ENCODE results near the gene PNKD.

The PNKD gene

GRCh38 chr2:218315397-218315796, 45.1 kb downstream of the PNKD start:
- no peak for DNase-seq (ENCODE audit: low read depth)

GRCh38 chr2:218317303-218317630, 46.9 kb downstream of the PNKD start:
- DNase-seq (ENCODE audit: low read depth) = no peak

GRCh38 chr2:218317835-218318234, 47.5 kb downstream of the PNKD start:
- no peak for DNase-seq (ENCODE audit: low read depth)

GRCh38 chr2:218318241-218318640, 47.9 kb downstream of the PNKD start:
- no peak for DNase-seq (ENCODE audit: low read depth)

GRCh38 chr2:218319813-218320365, 49.6 kb downstream of the PNKD start:
- no peak for DNase-seq (ENCODE audit: low read depth)

- DNase-seq (ENCODE audit: low read depth) = no peak
These were observed 50.5 kb downstream of the PNKD start for GRCh38 chr2:218320704-218321336.

- peak; percentile 8 for DNase-seq (ENCODE audit: low read depth)
These were observed 52.6 kb downstream of the PNKD start for GRCh38 chr2:218322768-218323525.

GRCh38 chr2:218323526-218324472, 53.5 kb downstream of the PNKD start:
- DNase-seq (ENCODE audit: low read depth) = peak; percentile 10

- DNase-seq (ENCODE audit: low read depth) = no peak
These were observed 55.3 kb downstream of the PNKD start for GRCh38 chr2:218325566-218326160.

GRCh38 chr2:218326315-218326714, 56.0 kb downstream of the PNKD start:
- no peak for DNase-seq (ENCODE audit: low read depth)

GRCh38 chr2:218327451-218328210, 57.3 kb downstream of the PNKD start:
- no peak for DNase-seq (ENCODE audit: low read depth)

- DNase-seq (ENCODE audit: low read depth) = no peak
These were observed 58.0 kb downstream of the PNKD start for GRCh38 chr2:218328294-218328693.

GRCh38 chr2:218329027-218329825, 58.9 kb downstream of the PNKD start:
- no peak for DNase-seq (ENCODE audit: low read depth)

- DNase-seq (ENCODE audit: low read depth) = no peak
These were observed 59.7 kb downstream of the PNKD start for GRCh38 chr2:218329826-218330593.

GRCh38 chr2:218331745-218332144, 61.4 kb downstream of the PNKD start:
- no peak for DNase-seq (ENCODE audit: low read depth)

- DNase-seq (ENCODE audit: low read depth) = no peak
These were observed 62.0 kb downstream of the PNKD start for GRCh38 chr2:218332288-218332687.

- no peak for DNase-seq (ENCODE audit: low read depth)
These were observed 62.8 kb downstream of the PNKD start for GRCh38 chr2:218332920-218333645.

- DNase-seq (ENCODE audit: low read depth) = no peak
These were observed 64.2 kb downstream of the PNKD start for GRCh38 chr2:218334531-218334930.

GRCh38 chr2:218340656-218341055, 70.3 kb downstream of the PNKD start:
- DNase-seq (ENCODE audit: low read depth) = no peak

Measured in GM04504 (cell line).